T-helper 17 cell (primary cell): ENCODE data around the gene CALHM5. TPM values are rescaled to one million over a fixed set of nuclear protein-coding genes. Genes with fewer than 3 reads are reported as not detected.
"Not testable (repeated sequence)": the region's sequence is repeated elsewhere in the genome, so short reads cannot be mapped to it uniquely, and the experiment has no call there.

Source experiments
- ATAC-seq: fragments of 150-1000 bp; cut with Tn5 transposase; 2 replicates; pipeline ENCODE4 v1.10.0; 2021; ENCODE audit warnings: mild to moderate bottlenecking, moderate library complexity
- DNase-seq, 3 donors: peaks; one replicate each; pipeline versions ENCODE4 v3.0.0 to v3.0.0-alpha.2; 2020 to 2021
- H3K9me3 ChIP-seq: one replicate; pipeline ENCODE4 v1.7.0; 2013; ENCODE audit warnings: low read length, mild to moderate bottlenecking; ENCODE audit not compliant: control insufficient read depth, poor library complexity, severe bottlenecking
- H3K27ac Mint-ChIP-seq: one replicate; pipeline ENCODE4 v1.8.0; 2022; ENCODE audit warnings: mild to moderate bottlenecking, moderate library complexity, mixed read lengths
- H3K27me3 Mint-ChIP-seq: one replicate; pipeline ENCODE4 v1.8.0; 2022; ENCODE audit warnings: mixed read lengths
- H3K36me3 Mint-ChIP-seq: one replicate; pipeline ENCODE4 v1.8.0; 2022; ENCODE audit warnings: low read depth, mixed read lengths
- H3K4me1 Mint-ChIP-seq: one replicate; pipeline ENCODE4 v1.8.0; 2022; ENCODE audit warnings: mild to moderate bottlenecking, mixed read lengths
- H3K4me3 Mint-ChIP-seq: one replicate; pipeline ENCODE4 v1.8.0; 2022; ENCODE audit warnings: mild to moderate bottlenecking, moderate library complexity, mixed read lengths
- total RNA-seq, 4 donors: library from RNA in 2 of 4; stranded (reverse) in 2 of 4; gene quantifications; one replicate each; pipeline ENCODE4 v1.2.3 and lab custom pipeline; 2022 to 2026

CALHM5 gene
- total RNA-seq, 2 donors from 2014 or later = 0.65 TPM; not detected in 1

- Mint-ChIP-seq H3K4me1 (no peaks in the 10 kb centered on the region), H3K27ac (no peak overlapping the region), H3K27me3 (peaks cover 36% of the 10 kb centered on the region), H3K36me3 (peaks cover 13% of the 10 kb centered on the region), H3K4me3 (no peak overlapping the region)
- no peak for DNase-seq
- no peaks in the 10 kb centered on the region for H3K9me3 ChIP-seq
- ATAC-seq = no peak
Observed at GRCh38 chr6:116485559-116486184, 25.8 kb upstream of the CALHM5 start.

GRCh38 chr6:116491610-116492330 is 19.7 kb upstream of the CALHM5 start:
- peaks cover 14% of the 10 kb centered on the region for H3K27me3 Mint-ChIP-seq
- peaks cover 10% of the 10 kb centered on the region for H3K36me3 Mint-ChIP-seq
- H3K27ac Mint-ChIP-seq = no peak overlapping the region
- H3K9me3 ChIP-seq = no peaks in the 10 kb centered on the region
- no peak overlapping the region for H3K4me3 Mint-ChIP-seq
- ATAC-seq (no peak), DNase-seq (no peak)
- no peaks in the 10 kb centered on the region for H3K4me1 Mint-ChIP-seq

GRCh38 chr6:116492331-116493067 is 18.9 kb upstream of the CALHM5 start:
- Mint-ChIP-seq H3K4me1 (no peaks in the 10 kb centered on the region), H3K4me3 (no peak overlapping the region), H3K27me3 (peaks cover 11% of the 10 kb centered on the region), H3K27ac (no peak overlapping the region), H3K36me3 (peaks cover 10% of the 10 kb centered on the region)
- DNase-seq (no peak), ATAC-seq (no peak)
- H3K9me3 ChIP-seq = no peaks in the 10 kb centered on the region

GRCh38 chr6:116495161-116495560 is 16.3 kb upstream of the CALHM5 start:
- H3K36me3 Mint-ChIP-seq = peaks cover 12% of the 10 kb centered on the region
- H3K9me3 ChIP-seq, H3K4me1 Mint-ChIP-seq, H3K4me3 Mint-ChIP-seq, ATAC-seq, DNase-seq, H3K27ac Mint-ChIP-seq: not testable (repeated sequence)
- H3K27me3 Mint-ChIP-seq = peaks cover 14% of the 10 kb centered on the region

- Mint-ChIP-seq H3K27me3 (peaks cover 20% of the 10 kb centered on the region), H3K36me3 (peaks cover 9% of the 10 kb centered on the region), H3K27ac (no peak overlapping the region), H3K4me3 (no peak overlapping the region), H3K4me1 (no peaks in the 10 kb centered on the region)
- no peaks in the 10 kb centered on the region for H3K9me3 ChIP-seq
- no peak for DNase-seq
- no peak for ATAC-seq
Observed at GRCh38 chr6:116497113-116497676, 14.2 kb upstream of the CALHM5 start.

GRCh38 chr6:116500969-116501433 is 10.4 kb upstream of the CALHM5 start:
- ATAC-seq (no peak), DNase-seq (no peak)
- Mint-ChIP-seq H3K27ac (no peak overlapping the region), H3K4me1 (no peaks in the 10 kb centered on the region), H3K27me3 (peaks cover 15% of the 10 kb centered on the region), H3K36me3 (peaks cover 5% of the 10 kb centered on the region), H3K4me3 (no peak overlapping the region)
- H3K9me3 ChIP-seq = no peaks in the 10 kb centered on the region

GRCh38 chr6:116507324-116507723 is 4.1 kb upstream of the CALHM5 start:
- ATAC-seq (no peak), DNase-seq (no peak)
- no peaks in the 10 kb centered on the region for H3K9me3 ChIP-seq
- H3K27me3 Mint-ChIP-seq = peaks cover 1% of the 10 kb centered on the region
- H3K36me3 Mint-ChIP-seq = no peaks in the 10 kb centered on the region
- no peak overlapping the region for H3K27ac Mint-ChIP-seq
- H3K4me1 Mint-ChIP-seq = no peaks in the 10 kb centered on the region
- no peak overlapping the region for H3K4me3 Mint-ChIP-seq

GRCh38 chr6:116508527-116508926 is 2.9 kb upstream of the CALHM5 start:
- H3K9me3 ChIP-seq = no peaks in the 10 kb centered on the region
- Mint-ChIP-seq H3K36me3 (no peaks in the 10 kb centered on the region), H3K27me3 (no peaks in the 10 kb centered on the region), H3K4me3 (no peak overlapping the region), H3K4me1 (no peaks in the 10 kb centered on the region), H3K27ac (no peak overlapping the region)
- DNase-seq (no peak), ATAC-seq (no peak)

GRCh38 chr6:116512111-116512559 is 696 bp downstream of the CALHM5 start:
- no peaks in the 10 kb centered on the region for H3K9me3 ChIP-seq
- DNase-seq (no peak), ATAC-seq (no peak)
- H3K4me1 Mint-ChIP-seq = no peaks in the 10 kb centered on the region
- H3K4me3 Mint-ChIP-seq = no peak overlapping the region
- H3K27ac Mint-ChIP-seq = no peak overlapping the region
- H3K27me3 Mint-ChIP-seq = no peaks in the 10 kb centered on the region
- no peaks in the 10 kb centered on the region for H3K36me3 Mint-ChIP-seq

GRCh38 chr6:116512734-116513133 is 1.3 kb downstream of the CALHM5 start:
- no peaks in the 10 kb centered on the region for H3K36me3 Mint-ChIP-seq
- H3K27me3 Mint-ChIP-seq = no peaks in the 10 kb centered on the region
- no peak for DNase-seq
- H3K9me3 ChIP-seq = no peaks in the 10 kb centered on the region
- H3K27ac Mint-ChIP-seq = peak overlapping the region; percentile 3
- no peak overlapping the region for H3K4me3 Mint-ChIP-seq
- H3K4me1 Mint-ChIP-seq = no peaks in the 10 kb centered on the region
- ATAC-seq = no peak

GRCh38 chr6:116513224-116513875 is 1.9 kb downstream of the CALHM5 start:
- no peaks in the 10 kb centered on the region for H3K9me3 ChIP-seq
- Mint-ChIP-seq H3K36me3 (no peaks in the 10 kb centered on the region), H3K27me3 (peaks cover 5% of the 10 kb centered on the region), H3K4me1 (no peaks in the 10 kb centered on the region), H3K27ac (peak overlapping the region; percentile 3), H3K4me3 (no peak overlapping the region)
- ATAC-seq (no peak), DNase-seq (no peak)

- Mint-ChIP-seq H3K4me3 (no peak overlapping the region), H3K36me3 (no peaks in the 10 kb centered on the region), H3K27me3 (peaks cover 10% of the 10 kb centered on the region), H3K4me1 (no peaks in the 10 kb centered on the region), H3K27ac (no peak overlapping the region)
- ATAC-seq (no peak), DNase-seq (no peak)
- H3K9me3 ChIP-seq = no peaks in the 10 kb centered on the region
Observed at GRCh38 chr6:116514111-116514510, 2.7 kb downstream of the CALHM5 start.

- Mint-ChIP-seq H3K36me3 (no peaks in the 10 kb centered on the region), H3K27ac (no peak overlapping the region), H3K27me3 (peaks cover 15% of the 10 kb centered on the region), H3K4me1 (no peaks in the 10 kb centered on the region), H3K4me3 (no peak overlapping the region)
- ATAC-seq (no peak), DNase-seq (no peak)
- no peaks in the 10 kb centered on the region for H3K9me3 ChIP-seq
Observed at GRCh38 chr6:116515141-116515540, 3.7 kb downstream of the CALHM5 start.
